ENCODE data around the gene KRT38.

DNA sequence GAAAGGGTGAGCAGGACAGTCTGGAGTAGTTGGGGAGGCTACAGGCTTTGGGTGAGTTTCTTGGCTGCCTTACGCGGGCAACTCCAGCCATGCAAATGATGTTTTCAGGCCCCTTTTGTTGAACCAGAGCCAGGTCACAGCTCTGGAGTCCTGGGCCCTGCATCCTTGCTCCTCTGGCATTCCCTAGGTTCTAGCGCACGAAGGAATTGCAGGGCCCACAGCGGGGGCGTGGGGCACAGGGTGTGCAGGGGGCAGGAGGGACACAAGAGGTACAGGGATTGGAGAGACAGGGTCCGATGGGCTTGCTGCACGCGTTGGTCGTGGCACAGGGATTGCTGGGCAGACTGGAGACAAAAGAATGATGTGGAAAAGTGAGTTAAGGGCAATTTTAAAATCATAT lies 47.0 kb downstream of the KRT38 start:
- TF ChIP-seq CTCF (IDR thresholded peaks at IDR 0.05; ENCODE audit: insufficient read depth, low read depth, low read length) (no peak), EZH2 (IDR thresholded peaks at IDR 0.05; ENCODE audit: insufficient read depth, low read length) (no peak)
